Left ventricle myocardium inferior (tissue), 1 donor: ENCODE measurements around the gene TNK2. TPM values are rescaled to one million over a fixed set of nuclear protein-coding genes. Genes with fewer than 3 reads are reported as not detected.
"Not testable (repeated sequence)": the region's sequence is repeated elsewhere in the genome, so short reads cannot be mapped to it uniquely, and the experiment has no call there.

Source experiments
- DNase-seq: peaks from one replicate; pipeline ENCODE4 v3.0.0-alpha.2; 2020
- H3K27ac ChIP-seq: fragments of 200-600 bp; replicated peaks from 2 replicates; pipeline ENCODE4 v1.8.0; 2021
- H3K27me3 ChIP-seq: fragments of 200-600 bp; 2 replicates; pipeline ENCODE4 v1.8.0; 2021; ENCODE audit warnings: low read depth
- H3K36me3 ChIP-seq: fragments of 200-600 bp; 2 replicates; pipeline ENCODE4 v1.8.0; 2021
- H3K4me1 ChIP-seq: fragments of 200-600 bp; 2 replicates; pipeline ENCODE4 v1.8.0; 2021
- H3K4me3 ChIP-seq: fragments of 200-600 bp; 2 replicates; pipeline ENCODE4 v1.8.0; 2021; ENCODE audit warnings: mild to moderate bottlenecking, moderate library complexity
- H3K9me3 ChIP-seq: fragments of 200-600 bp; replicated peaks from 2 replicates; pipeline ENCODE4 v1.8.0; 2021
- CTCF ChIP-seq: fragments of 200-600 bp; IDR thresholded peaks from 2 replicates; pipeline ENCODE4 v1.8.0; 2021; ENCODE audit warnings: antibody characterized with exemption, mild to moderate bottlenecking, borderline replicate concordance
- intact Hi-C: fragments of 100-400 bp; cut with micrococcal nuclease; formaldehyde crosslinking; loops from one replicate; pipeline ENCODE4 v1.11.0; 2022
- total RNA-seq: library from RNA; stranded (reverse); fragmentation: NEBNext Ultra II Directional; extraction: Animal tissue kit (Norgen Biotek cat#: 25700); gene quantifications from one replicate; pipeline ENCODE4 v1.2.1, GENCODE V29; 2021
- donor health status: DM: no; HTN: yes; CAD: no; lungs with severe emphysema.

TNK2 gene
- total RNA-seq, 1 donor from 2014 or later, result 33.2 TPM

GRCh38 chr3:195921334-195921791 lies 13.0 kb upstream of the TNK2 start:
- intact Hi-C loops, result no loop called here
- H3K27ac ChIP-seq, result no peak overlapping the region
- H3K27me3 ChIP-seq, result peaks cover 82% of the 10 kb centered on the region
- H3K4me3 ChIP-seq, result no peak overlapping the region
- no peaks in the 10 kb centered on the region for H3K4me1 ChIP-seq
- peak; percentile 6 for DNase-seq
- no peaks in the 10 kb centered on the region for H3K36me3 ChIP-seq
- TF ChIP-seq CTCF, result no peak
- no peaks in the 10 kb centered on the region for H3K9me3 ChIP-seq

GRCh38 chr3:195918176-195918575 lies 9.8 kb upstream of the TNK2 start:
- intact Hi-C loops, result no loop called here
- Histone ChIP-seq H3K9me3 (no peaks in the 10 kb centered on the region), H3K36me3 (no peaks in the 10 kb centered on the region), H3K27ac (no peak overlapping the region), H3K4me3 (no peak overlapping the region), H3K27me3 (peaks cover 69% of the 10 kb centered on the region), H3K4me1 (peaks cover 9% of the 10 kb centered on the region)
- TF ChIP-seq CTCF, result no peak
- DNase-seq, result peak; percentile 5

- no peak for TF ChIP-seq CTCF
- no peaks in the 10 kb centered on the region for H3K9me3 ChIP-seq
- H3K4me3 ChIP-seq, result no peak overlapping the region
- no peak for DNase-seq
- H3K27me3 ChIP-seq, result peaks cover 59% of the 10 kb centered on the region
- no peak overlapping the region for H3K27ac ChIP-seq
- intact Hi-C loops, result no loop called here
- peaks cover 9% of the 10 kb centered on the region for H3K4me1 ChIP-seq
- no peaks in the 10 kb centered on the region for H3K36me3 ChIP-seq
Measured at GRCh38 chr3:195916991-195917390, 8.6 kb upstream of the TNK2 start.

GRCh38 chr3:195916291-195916690 lies 7.9 kb upstream of the TNK2 start:
- Histone ChIP-seq H3K9me3 (no peaks in the 10 kb centered on the region), H3K36me3 (no peaks in the 10 kb centered on the region), H3K27ac (no peak overlapping the region), H3K27me3 (peaks cover 52% of the 10 kb centered on the region), H3K4me1 (peaks cover 9% of the 10 kb centered on the region), H3K4me3 (no peak overlapping the region)
- no peak for TF ChIP-seq CTCF
- intact Hi-C loops, result no loop called here
- DNase-seq, result peak; percentile 4

GRCh38 chr3:195914648-195915473 lies 6.5 kb upstream of the TNK2 start:
- H3K9me3 ChIP-seq, result no peaks in the 10 kb centered on the region
- TF ChIP-seq CTCF, result peak; percentile 96
- H3K27me3 ChIP-seq, result peaks cover 38% of the 10 kb centered on the region
- intact Hi-C loops, result loop anchor here (5.0 kb wide), 1 partner anchor 53 kb away; no protein-coding TSS in a partner anchor
- peak; percentile 92 for DNase-seq
- peaks cover 14% of the 10 kb centered on the region for H3K4me1 ChIP-seq
- no peak overlapping the region for H3K4me3 ChIP-seq
- H3K36me3 ChIP-seq, result no peaks in the 10 kb centered on the region
- peak overlapping the region; percentile 47 for H3K27ac ChIP-seq

GRCh38 chr3:195914146-195914545 lies 5.8 kb upstream of the TNK2 start:
- H3K9me3 ChIP-seq, H3K4me3 ChIP-seq, H3K27ac ChIP-seq, H3K36me3 ChIP-seq, DNase-seq: not testable (repeated sequence)
- Histone ChIP-seq H3K4me1 (peaks cover 16% of the 10 kb centered on the region), H3K27me3 (peaks cover 30% of the 10 kb centered on the region)
- intact Hi-C loops, result loop anchor here (5.0 kb wide), 1 partner anchor 52 kb away; no protein-coding TSS in a partner anchor
